H1 (cell line): ENCODE measurements around the gene PRKAA2. TPM values are rescaled to one million over a fixed set of nuclear protein-coding genes. Genes with fewer than 3 reads are reported as not detected.

Source experiments
- CTCF ChIA-PET: fragments of 300-600 bp; sonication (Branson Sonifier 250); formaldehyde crosslinking; loops from one replicate; lab custom pipeline; 2021; ENCODE audit not compliant: partially characterized antibody; lab: Charles Lee
- POLR2A ChIA-PET: fragments of 300-600 bp; sonication (Branson Sonifier 250); formaldehyde crosslinking; loops from one replicate; lab custom pipeline; 2021; ENCODE audit warnings: inconsistent platforms; ENCODE audit not compliant: partially characterized antibody; lab: Charles Lee
- DNase-seq, 2 experiments: peaks; one replicate each; pipeline versions ENCODE4 v3.0.0 to v3.0.0-alpha.2; 2010 to 2022; ENCODE audit warnings: low spot score in 2 of 2, low read depth in 1 of 2, mixed read lengths in 1 of 2
- FAIRE-seq: peaks from 2 replicates; lab custom pipeline; 2011; peaks lifted over from hg19 to GRCh38; lab: Jason Lieb, UNC
- H2AFZ ChIP-seq: 2 replicates; pipeline ENCODE4 v1.8.1; 2012; ENCODE audit warnings: low read length, inconsistent platforms
- H2AK5ac ChIP-seq: 2 replicates; pipeline ENCODE4 v1.6.1; 2013; ENCODE audit warnings: low read depth, low read length
- H2BK120ac ChIP-seq: replicated peaks from 2 replicates; pipeline ENCODE3; 2013; ENCODE audit warnings: low read depth, low read length, inconsistent platforms
- H2BK12ac ChIP-seq: 2 replicates; pipeline ENCODE4 v1.6.1; 2013; ENCODE audit warnings: low read depth, low read length
- H2BK15ac ChIP-seq: 2 replicates; pipeline ENCODE4 v1.6.1; 2013; ENCODE audit warnings: low read length
- H2BK20ac ChIP-seq: 2 replicates; pipeline ENCODE4 v1.6.1; 2013; ENCODE audit warnings: low read length
- H2BK5ac ChIP-seq: 2 replicates; pipeline ENCODE4 v1.6.1; 2013; ENCODE audit warnings: low read depth, low read length
- H3K14ac ChIP-seq: 2 replicates; pipeline ENCODE4 v1.6.1; 2013; ENCODE audit warnings: inconsistent platforms; ENCODE audit not compliant: insufficient read length
- H3K18ac ChIP-seq: 2 replicates; pipeline ENCODE4 v1.6.1; 2013; ENCODE audit warnings: low read length; ENCODE audit errors: extremely low read depth
- H3K23ac ChIP-seq: 2 replicates; pipeline ENCODE4 v1.6.1; 2013; ENCODE audit warnings: inconsistent platforms; ENCODE audit not compliant: insufficient read length
- H3K23me2 ChIP-seq: 2 replicates; pipeline ENCODE4 v1.6.1; 2013; ENCODE audit warnings: low read depth, low read length
- H3K27ac ChIP-seq: 2 replicates; pipeline ENCODE4 v1.6.1; 2011; ENCODE audit warnings: low read depth, low read length, inconsistent platforms
- H3K27me3 ChIP-seq, 4 experiments: replicated peaks in 1 of 4; 1 replicate in 1 of 4; 2 replicates in 3 of 4; pipeline versions ENCODE4 v1.6.1 to v1.8.1; 2011 to 2013; ENCODE audit warnings: low read length in 3 of 4, mild to moderate bottlenecking in 3 of 4, inconsistent platforms in 2 of 4, mixed read lengths in 2 of 4, moderate library complexity in 1 of 4; ENCODE audit not compliant: control insufficient read depth in 3 of 4, insufficient read depth in 3 of 4; ENCODE audit errors: extremely low read depth in 1 of 4
- H3K36me3 ChIP-seq, 4 experiments: 2 replicates each; pipeline versions ENCODE4 v1.6.1 to v1.8.1; 2011 to 2013; ENCODE audit warnings: mild to moderate bottlenecking in 4 of 4, low read length in 3 of 4, moderate library complexity in 2 of 4, control low read depth in 1 of 4, inconsistent platforms in 1 of 4; ENCODE audit not compliant: insufficient read depth in 4 of 4, control insufficient read depth in 2 of 4
- H3K4ac ChIP-seq: replicated peaks from 2 replicates; pipeline ENCODE3; 2013; ENCODE audit warnings: low read length, low read depth, mixed read lengths, inconsistent platforms; ENCODE audit not compliant: insufficient read length
- H3K4me1 ChIP-seq, 4 experiments: replicated peaks in 1 of 4; 1 replicate in 1 of 4; 2 replicates in 3 of 4; pipeline versions ENCODE4 v1.6.1 to v1.8.1; 2011 to 2013; ENCODE audit warnings: low read length in 3 of 4, inconsistent platforms in 2 of 4, mixed read lengths in 1 of 4; ENCODE audit not compliant: insufficient read depth in 4 of 4, control insufficient read depth in 3 of 4
- H3K4me2 ChIP-seq, 2 experiments: 2 replicates each; pipeline versions ENCODE4 v1.6.1 to v1.8.1; 2011 to 2013; ENCODE audit warnings: low read depth in 2 of 2, low read length in 2 of 2, control low read depth in 1 of 2, inconsistent platforms in 1 of 2, mild to moderate bottlenecking in 1 of 2; ENCODE audit not compliant: insufficient read depth in 1 of 2
- H3K4me3 ChIP-seq, 4 experiments: fragments of 200-600, 300-600 bp in 1 of 4; sonication (generic), shearing (Covaris generic), sonication (Bioruptor Twin) in 1 of 4; 2 replicates each; pipeline versions ENCODE4 v1.5.1 to v1.8.1; 2011 to 2016; ENCODE audit warnings: low read length in 4 of 4, low read depth in 3 of 4, control low read depth in 2 of 4, inconsistent platforms in 2 of 4, mild to moderate bottlenecking in 2 of 4, mixed read lengths in 1 of 4, moderate library complexity in 1 of 4; ENCODE audit not compliant: insufficient read depth in 2 of 4; ENCODE audit errors: extremely low read depth in 1 of 4
- H3K56ac ChIP-seq: replicated peaks from 2 replicates; pipeline ENCODE3; 2013; ENCODE audit warnings: low read depth, mild to moderate bottlenecking, mixed read lengths, low read length, inconsistent platforms; ENCODE audit not compliant: insufficient read length
- H3K79me1 ChIP-seq: 2 replicates; pipeline ENCODE4 v1.6.1; 2013; ENCODE audit warnings: low read depth, low read length, control low read depth
- H3K79me2 ChIP-seq, 2 experiments: 2 replicates each; pipeline versions ENCODE4 v1.6.1 to v1.8.1; 2012 to 2013; ENCODE audit warnings: low read length in 2 of 2, mild to moderate bottlenecking in 2 of 2, inconsistent platforms in 1 of 2; ENCODE audit not compliant: insufficient read depth in 2 of 2, control insufficient read depth in 1 of 2
- H3K9ac ChIP-seq, 4 experiments: replicated peaks in 1 of 4; 1 replicate in 1 of 4; 2 replicates in 3 of 4; pipeline versions ENCODE4 v1.6.1 to v1.8.1; 2011 to 2013; ENCODE audit warnings: low read depth in 3 of 4, low read length in 3 of 4, control low read depth in 2 of 4, mild to moderate bottlenecking in 2 of 4, moderate library complexity in 2 of 4, inconsistent platforms in 1 of 4; ENCODE audit errors: extremely low read depth in 1 of 4
- H3K9me3 ChIP-seq, 2 experiments: 2 replicates each; pipeline versions ENCODE4 v1.6.1 to v1.8.1; 2012 to 2013; ENCODE audit warnings: mild to moderate bottlenecking in 2 of 2, moderate library complexity in 2 of 2, control low read depth in 1 of 2, inconsistent platforms in 1 of 2, low read depth in 1 of 2, low read length in 1 of 2, mixed read lengths in 1 of 2; ENCODE audit not compliant: insufficient read depth in 2 of 2
- H4K20me1 ChIP-seq, 2 experiments: replicated peaks in 1 of 2; 2 replicates each; pipeline versions ENCODE3 to v1.8.1; 2011 to 2013; ENCODE audit warnings: inconsistent platforms in 2 of 2, low read length in 2 of 2, mild to moderate bottlenecking in 1 of 2; ENCODE audit not compliant: insufficient read depth in 2 of 2, control insufficient read depth in 1 of 2
- H4K5ac ChIP-seq: 2 replicates; pipeline ENCODE4 v1.6.1; 2013; ENCODE audit warnings: low read length, low read depth, mixed read lengths, inconsistent platforms; ENCODE audit not compliant: insufficient read length
- H4K8ac ChIP-seq: 2 replicates; pipeline ENCODE4 v1.8.0; 2013; ENCODE audit warnings: mild to moderate bottlenecking, moderate library complexity, low read length, inconsistent platforms; ENCODE audit not compliant: insufficient read depth; ENCODE audit errors: extremely low read depth
- H4K91ac ChIP-seq: replicated peaks from 2 replicates; pipeline ENCODE3; 2013; ENCODE audit warnings: low read length, mixed read lengths, inconsistent platforms; ENCODE audit not compliant: insufficient read length
- EGR1 ChIP-seq: IDR thresholded peaks from 2 replicates; pipeline ENCODE4 v1.6.1; 2011; ENCODE audit warnings: low read depth, low read length, borderline replicate concordance
- WGBS, 2 experiments: shearing (Covaris generic) in 1 of 2; methylation state at CpG; one replicate each; pipeline versions ENCODE4 v1.1.6 to v1.1.7; 2013 to 2015; ENCODE audit warnings: low lambda C conversion rate in 2 of 2, mixed read lengths in 2 of 2, inconsistent platforms in 1 of 2, low coverage in 1 of 2, missing lambda C conversion rate in 1 of 2; ENCODE audit not compliant: insufficient replicate concordance in 2 of 2, insufficient coverage in 1 of 2, insufficient read length in 1 of 2; ENCODE audit errors: extremely low coverage in 1 of 2, missing lambda C conversion rate in 1 of 2; 5-methylcytosine and 5-hydroxymethylcytosine counted together
- polyA plus RNA-seq, 7 experiments: library from polyadenylated mRNA; depleted of rRNA in 3 of 7; stranded (reverse) in 5 of 7; unstranded in 2 of 7; fragments of >200 nt in 5 of 7; fragments of 200-250 nt in 2 of 7; gene quantifications; 1 replicate in 5 of 7; 2 replicates in 1 of 7; 4 replicates in 1 of 7; pipeline versions ENCODE4 v1.2.1 to v1.2.3, GENCODE V29; 2011 to 2013; ENCODE audit warnings: missing spikeins in 2 of 7, mixed read lengths in 2 of 7
- total RNA-seq: library from RNA; stranded (reverse); fragmentation: NEBNext Ultra II Directional; extraction: Animal tissue kit (Norgen Biotek cat#: 25700); gene quantifications from 2 replicates; pipeline ENCODE4 v1.2.1, GENCODE V29; 2021

The PRKAA2 gene
- total and polyA plus RNA-seq, 2 of the 8 experiments (the other 6 are each of a cell fraction or from before 2014, with no cell fraction given) = 2.6 to 6.4 TPM

DNA sequence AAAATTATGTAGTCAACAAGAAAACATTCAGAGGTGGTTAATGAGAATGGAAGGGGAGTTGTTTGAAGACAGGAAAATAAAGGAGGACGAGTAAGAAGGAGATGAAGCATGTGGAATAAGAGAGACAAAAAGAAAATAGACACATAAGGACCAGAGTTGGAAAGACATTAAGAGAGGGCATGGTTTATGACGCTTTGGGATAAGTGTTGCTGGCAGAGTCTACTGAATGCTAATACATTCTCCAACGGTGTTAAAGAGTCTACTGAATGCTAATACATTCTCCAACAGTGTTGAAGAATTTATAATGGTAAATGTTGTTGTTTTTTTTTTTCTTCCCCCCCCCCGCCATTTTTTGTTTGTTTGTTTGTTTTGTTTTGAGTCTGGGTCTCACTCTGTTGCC is 13.1 kb downstream of the PRKAA2 start:
- no peak overlapping the region for H2BK15ac ChIP-seq
- no peak overlapping the region for H2AFZ ChIP-seq
- no peak overlapping the region for H2AK5ac ChIP-seq
- H2BK5ac ChIP-seq = no peak overlapping the region
- no peak overlapping the region for H2BK120ac ChIP-seq
- no peak overlapping the region for H3K56ac ChIP-seq
- WGBS, 2 experiments = 95 to 100% methylated on average over 1 to 4 of the region's 4 CpGs
- FAIRE-seq = no peak
- POLR2A ChIA-PET = interaction anchor here (0.6 kb wide), 2 partner anchors 45 to 130 kb away, joined by 3 to 4 read pairs; no protein-coding TSS in a partner anchor
- peaks cover 4 to 13% of the 10 kb centered on the region in 2 experiments; a peak in 2 of 4 replicates for H3K9me3 ChIP-seq
- H3K9ac ChIP-seq = no peak overlapping the region
- H3K27ac ChIP-seq = no peak overlapping the region
- H4K8ac ChIP-seq = no peak overlapping the region
- no peak overlapping the region for H3K23ac ChIP-seq
- H2BK12ac ChIP-seq = no peak overlapping the region
- CTCF ChIA-PET = interaction anchor here (0.6 to 0.7 kb wide), 3 partner anchors 77 to 1091 kb away, joined by 3 read pairs; no protein-coding TSS in a partner anchor
- H4K20me1 ChIP-seq = no peaks in the 10 kb centered on the region
- no peak overlapping the region for H3K14ac ChIP-seq
- TF ChIP-seq EGR1 = no peak
- TF ChIP-seq, all 59 proteins: peak for 0
- Histone ChIP-seq H3K4ac (no peak overlapping the region), H3K4me3 (no peak overlapping the region), H3K27me3 (no peaks in the 10 kb centered on the region), H3K79me1 (no peaks in the 10 kb centered on the region), H3K36me3 (peaks cover 0 to 14% (median 0%) of the 10 kb centered on the region in 4 experiments; a peak in 2 of 8 replicates), H4K91ac (no peak overlapping the region), H3K18ac (no peak overlapping the region), H3K4me1 (no peaks in the 10 kb centered on the region), H3K79me2 (peaks cover 0 to 13% of the 10 kb centered on the region in 2 experiments; a peak in 2 of 4 replicates), H3K23me2 (no peaks in the 10 kb centered on the region), H3K4me2 (no peak overlapping the region), H2BK20ac (no peak overlapping the region), H4K5ac (no peak overlapping the region)
- DNase-seq = no peak
